ENCODE measurements around the gene L3MBTL2. TPM values are rescaled to one million over a fixed set of nuclear protein-coding genes. Genes with fewer than 3 reads are reported as not detected.

L3MBTL2 gene
- total RNA-seq, 5 donors from 2014 or later (not counting 1 experiment from before 2014, with no cell fraction given) = 31.5 to 46.1 (median 42.1) TPM

- ChIA-PET POLR2A (no interaction called here), CTCF (interaction anchor here in 1 of 2 donors (4.1 kb wide), 1 partner anchor 317 kb away, joined by 93 read pairs; no protein-coding TSS in a partner anchor)
- peaks cover 6 to 13% (median 10%) of the 10 kb centered on the region in 3 donors for H3K4me1 Mint-ChIP-seq
- no peaks in the 10 kb centered on the region for H3K27me3 ChIP-seq (replicated peaks in 1 of 2; ENCODE audit: control insufficient read depth in 2 of 2, extremely low read depth in 1 of 2, insufficient read depth in 2 of 2, low read length in 1 of 2)
- DNase-seq (no peak), ATAC-seq (replicated peaks in 1 of 4) (no peak)
- H3K9me3 ChIP-seq = no peaks in the 10 kb centered on the region
- 87% methylated on average over 12 of the region's 16 CpGs for WGBS (ENCODE audit: insufficient coverage)
- no peaks in the 10 kb centered on the region for H3K36me3 Mint-ChIP-seq
- H3K4me1 ChIP-seq (ENCODE audit: control insufficient read depth in 1 of 2, extremely low read depth in 1 of 2, insufficient read depth in 2 of 2, low read length in 2 of 2) = peaks cover 0 to 12% of the 10 kb centered on the region in 2 experiments
- H3K9me3 Mint-ChIP-seq = no peaks in the 10 kb centered on the region
- peaks cover 0 to 5% of the 10 kb centered on the region in 2 donors for H3K36me3 ChIP-seq (ENCODE audit: control insufficient read depth in 2 of 2, extremely low read depth in 1 of 2, insufficient read depth in 1 of 2, low read length in 1 of 2)
- no peak overlapping the region for H3K27ac Mint-ChIP-seq
- H3K4me3 ChIP-seq (ENCODE audit: control insufficient read depth in 1 of 2, extremely low read depth in 1 of 2, low read length in 1 of 2) = no peak overlapping the region
- H3K4me3 Mint-ChIP-seq = peak overlapping the region in 1 of 3 donors; percentile 88
- no peaks in the 10 kb centered on the region for H3K27me3 Mint-ChIP-seq
- H3K27ac ChIP-seq (ENCODE audit: low read length) = no peak overlapping the region
Measured at GRCh38 chr22:41239443-41240128, 34.5 kb downstream of the L3MBTL2 start.

- POLR2A ChIA-PET = interaction anchor here in 1 of 2 donors (0.7 kb wide), 1 partner anchor 332 kb away, joined by 3 read pairs; no protein-coding TSS in a partner anchor
- no peaks in the 10 kb centered on the region for H3K9me3 Mint-ChIP-seq
- peaks cover 7% of the 10 kb centered on the region in 2 donors for H3K36me3 ChIP-seq (ENCODE audit: control insufficient read depth in 2 of 2, extremely low read depth in 1 of 2, insufficient read depth in 1 of 2, low read length in 1 of 2)
- peaks cover 6 to 13% (median 10%) of the 10 kb centered on the region in 3 donors for H3K4me1 Mint-ChIP-seq
- no peak for ATAC-seq (replicated peaks in 1 of 4)
- H3K36me3 Mint-ChIP-seq = no peaks in the 10 kb centered on the region
- H3K4me1 ChIP-seq (ENCODE audit: control insufficient read depth in 1 of 2, extremely low read depth in 1 of 2, insufficient read depth in 2 of 2, low read length in 2 of 2) = peaks cover 0 to 12% of the 10 kb centered on the region in 2 experiments
- CTCF ChIA-PET = no interaction called here
- H3K27ac Mint-ChIP-seq = no peak within 1 kb of the TSS
- no peaks in the 10 kb centered on the region for H3K27me3 ChIP-seq (replicated peaks in 1 of 2; ENCODE audit: control insufficient read depth in 2 of 2, extremely low read depth in 1 of 2, insufficient read depth in 2 of 2, low read length in 1 of 2)
- H3K4me3 Mint-ChIP-seq = peak within 1 kb of the TSS in 1 of 3 donors; percentile 17
- no peak within 1 kb of the TSS for H3K27ac ChIP-seq (ENCODE audit: low read length)
- WGBS (ENCODE audit: insufficient coverage) = 84% methylated on average over 24 of the region's 24 CpGs
- H3K4me3 ChIP-seq (ENCODE audit: control insufficient read depth in 1 of 2, extremely low read depth in 1 of 2, low read length in 1 of 2) = no peak within 1 kb of the TSS
- no peaks in the 10 kb centered on the region for H3K27me3 Mint-ChIP-seq
- no peak for DNase-seq
- H3K9me3 ChIP-seq = no peaks in the 10 kb centered on the region
Measured at GRCh38 chr22:41240377-41241132, 35.4 kb downstream of the L3MBTL2 start, which contains the start of gene CHADL. CHADL (minus strand) TSS chr22:41240931; CDS start chr22:41240881, 50 bp downstream.

GRCh38 chr22:41241133-41241676 lies 36.1 kb downstream of the L3MBTL2 start:
- H3K27me3 ChIP-seq (replicated peaks in 1 of 2; ENCODE audit: control insufficient read depth in 2 of 2, extremely low read depth in 1 of 2, insufficient read depth in 2 of 2, low read length in 1 of 2) = no peaks in the 10 kb centered on the region
- ChIA-PET POLR2A (interaction anchor here in 1 of 2 donors (0.7 kb wide), 1 partner anchor 332 kb away, joined by 3 read pairs; no protein-coding TSS in a partner anchor), CTCF (no interaction called here)
- no peak overlapping the region for H3K4me3 ChIP-seq (ENCODE audit: control insufficient read depth in 1 of 2, extremely low read depth in 1 of 2, low read length in 1 of 2)
- DNase-seq (no peak), ATAC-seq (replicated peaks in 1 of 4) (no peak)
- H3K27ac Mint-ChIP-seq = no peak overlapping the region
- peaks cover 0 to 12% of the 10 kb centered on the region in 2 experiments for H3K4me1 ChIP-seq (ENCODE audit: control insufficient read depth in 1 of 2, extremely low read depth in 1 of 2, insufficient read depth in 2 of 2, low read length in 2 of 2)
- peaks cover 13% of the 10 kb centered on the region in 2 donors for H3K36me3 ChIP-seq (ENCODE audit: control insufficient read depth in 2 of 2, extremely low read depth in 1 of 2, insufficient read depth in 1 of 2, low read length in 1 of 2)
- H3K4me3 Mint-ChIP-seq = no peak overlapping the region
- H3K27me3 Mint-ChIP-seq = no peaks in the 10 kb centered on the region
- H3K4me1 Mint-ChIP-seq = peaks cover 6 to 13% (median 10%) of the 10 kb centered on the region in 3 donors
- no peaks in the 10 kb centered on the region for H3K9me3 ChIP-seq
- no peaks in the 10 kb centered on the region for H3K36me3 Mint-ChIP-seq
- WGBS (ENCODE audit: insufficient coverage) = 100% methylated on average over 1 of the region's 7 CpGs
- H3K9me3 Mint-ChIP-seq = no peaks in the 10 kb centered on the region
- H3K27ac ChIP-seq (ENCODE audit: low read length) = no peak overlapping the region

- ATAC-seq (replicated peaks in 1 of 4) = no peak
- peaks cover 16 to 23% of the 10 kb centered on the region in 2 donors for H3K36me3 ChIP-seq (ENCODE audit: control insufficient read depth in 2 of 2, extremely low read depth in 1 of 2, insufficient read depth in 1 of 2, low read length in 1 of 2)
- POLR2A ChIA-PET = no interaction called here
- no peaks in the 10 kb centered on the region for H3K9me3 ChIP-seq
- CTCF ChIA-PET = no interaction called here
- Mint-ChIP-seq H3K27me3 (no peaks in the 10 kb centered on the region), H3K27ac (no peak overlapping the region), H3K4me1 (peaks cover 2 to 6% (median 4%) of the 10 kb centered on the region in 3 donors), H3K9me3 (no peaks in the 10 kb centered on the region), H3K4me3 (no peak overlapping the region), H3K36me3 (peaks cover 1% of the 10 kb centered on the region)
- no peaks in the 10 kb centered on the region for H3K27me3 ChIP-seq (replicated peaks in 1 of 2; ENCODE audit: control insufficient read depth in 2 of 2, extremely low read depth in 1 of 2, insufficient read depth in 2 of 2, low read length in 1 of 2)
- H3K27ac ChIP-seq (ENCODE audit: low read length) = no peak overlapping the region
- H3K4me3 ChIP-seq (ENCODE audit: control insufficient read depth in 1 of 2, extremely low read depth in 1 of 2, low read length in 1 of 2) = no peak overlapping the region
- 95% methylated on average over 9 of the region's 18 CpGs for WGBS (ENCODE audit: insufficient coverage)
- H3K4me1 ChIP-seq (ENCODE audit: control insufficient read depth in 1 of 2, extremely low read depth in 1 of 2, insufficient read depth in 2 of 2, low read length in 2 of 2) = no peaks in the 10 kb centered on the region
- DNase-seq = no peak
Measured at GRCh38 chr22:41242396-41243117, 37.4 kb downstream of the L3MBTL2 start.

GRCh38 chr22:41243361-41243760 lies 38.2 kb downstream of the L3MBTL2 start:
- DNase-seq (no peak), ATAC-seq (replicated peaks in 1 of 4) (no peak)
- ChIA-PET CTCF (no interaction called here), POLR2A (interaction anchor here in 1 of 2 donors (0.6 kb wide), 1 partner anchor 85 kb away, joined by 5 read pairs; no protein-coding TSS in a partner anchor)
- Histone ChIP-seq H3K36me3 (ENCODE audit: control insufficient read depth in 2 of 2, extremely low read depth in 1 of 2, insufficient read depth in 1 of 2, low read length in 1 of 2) (peaks cover 22 to 29% of the 10 kb centered on the region in 2 donors), H3K27ac (ENCODE audit: low read length) (no peak overlapping the region), H3K4me1 (ENCODE audit: control insufficient read depth in 1 of 2, extremely low read depth in 1 of 2, insufficient read depth in 2 of 2, low read length in 2 of 2) (no peaks in the 10 kb centered on the region), H3K9me3 (no peaks in the 10 kb centered on the region), H3K4me3 (ENCODE audit: control insufficient read depth in 1 of 2, extremely low read depth in 1 of 2, low read length in 1 of 2) (no peak overlapping the region), H3K27me3 (replicated peaks in 1 of 2; ENCODE audit: control insufficient read depth in 2 of 2, extremely low read depth in 1 of 2, insufficient read depth in 2 of 2, low read length in 1 of 2) (no peaks in the 10 kb centered on the region)
- Mint-ChIP-seq H3K27ac (no peak overlapping the region), H3K9me3 (no peaks in the 10 kb centered on the region), H3K27me3 (no peaks in the 10 kb centered on the region), H3K4me1 (peaks cover 2 to 6% (median 4%) of the 10 kb centered on the region in 3 donors), H3K36me3 (peaks cover 5% of the 10 kb centered on the region), H3K4me3 (no peak overlapping the region)
- 100% methylated on average over 1 of the region's 6 CpGs for WGBS (ENCODE audit: insufficient coverage)

All from T-cell (primary cell).